Osteoblast (primary cell): Measurements from ENCODE around the gene TRUB1. TPM values are rescaled to one million over a fixed set of nuclear protein-coding genes. Genes with fewer than 3 reads are reported as not detected.
"Not testable (repeated sequence)": the region's sequence is repeated elsewhere in the genome, so short reads cannot be mapped to it uniquely, and the experiment has no call there.

Experiments used
- DNase-seq: peaks from one replicate; pipeline ENCODE4 v3.0.0; 2011; ENCODE audit warnings: low spot score, mixed read lengths; ENCODE audit not compliant: insufficient read length; ENCODE audit errors: missing footprints
- H2AFZ ChIP-seq: 2 replicates; pipeline ENCODE4 v1.6.0; 2011; ENCODE audit warnings: mild to moderate bottlenecking, low read length
- H3K27ac ChIP-seq: 2 replicates; pipeline ENCODE4 v1.5.1; 2011; ENCODE audit warnings: mild to moderate bottlenecking, low read depth, low read length, moderate library complexity
- H3K27me3 ChIP-seq: 2 replicates; pipeline ENCODE4 v1.6.0; 2012; ENCODE audit warnings: mild to moderate bottlenecking, control low read depth, inconsistent platforms, low read length, moderate library complexity; ENCODE audit not compliant: insufficient read depth
- H3K36me3 ChIP-seq: 2 replicates; pipeline ENCODE4 v1.5.1; 2011; ENCODE audit warnings: mild to moderate bottlenecking, low read length, control low read depth, moderate library complexity; ENCODE audit not compliant: insufficient read depth
- H3K4me1 ChIP-seq: 2 replicates; pipeline ENCODE4 v1.5.1; 2011; ENCODE audit warnings: mild to moderate bottlenecking, low read length, control low read depth, moderate library complexity; ENCODE audit not compliant: insufficient read depth
- H3K4me2 ChIP-seq: 2 replicates; pipeline ENCODE4 v1.6.0; 2011; ENCODE audit warnings: mild to moderate bottlenecking, low read length; ENCODE audit not compliant: insufficient read depth
- H3K4me3 ChIP-seq: fragments of 200-600 bp; sonication (generic); 3 replicates; pipeline ENCODE4 v1.5.1; 2012; ENCODE audit warnings: mild to moderate bottlenecking, low read length, inconsistent platforms; ENCODE audit not compliant: insufficient read depth
- H3K79me2 ChIP-seq: 2 replicates; pipeline ENCODE4 v1.6.0; 2012; ENCODE audit warnings: mild to moderate bottlenecking, low read length, control low read depth, inconsistent platforms; ENCODE audit not compliant: insufficient read depth
- H3K9me3 ChIP-seq: 2 replicates; pipeline ENCODE4 v1.5.1; 2011; ENCODE audit warnings: low read depth, low read length, control low read depth
- H4K20me1 ChIP-seq: 2 replicates; pipeline ENCODE4 v1.6.0; 2012; ENCODE audit warnings: mild to moderate bottlenecking, low read length, control low read depth; ENCODE audit not compliant: insufficient read depth
- total RNA-seq: library from RNA; depleted of rRNA; stranded (reverse); fragments of >200 nt; gene quantifications from 2 replicates; pipeline ENCODE4 v1.2.3, GENCODE V29; 2012
- TF ChIP-seq, protein P1 (sequence below): IDR thresholded peaks from 2 replicates; pipeline ENCODE4 v1.5.1; 2011; ENCODE audit warnings: mild to moderate bottlenecking, low read depth, low read length, moderate library complexity; ENCODE audit errors: extremely low read depth

Gene TRUB1
- total RNA-seq, 1 donor: 28.6 TPM

DNA sequence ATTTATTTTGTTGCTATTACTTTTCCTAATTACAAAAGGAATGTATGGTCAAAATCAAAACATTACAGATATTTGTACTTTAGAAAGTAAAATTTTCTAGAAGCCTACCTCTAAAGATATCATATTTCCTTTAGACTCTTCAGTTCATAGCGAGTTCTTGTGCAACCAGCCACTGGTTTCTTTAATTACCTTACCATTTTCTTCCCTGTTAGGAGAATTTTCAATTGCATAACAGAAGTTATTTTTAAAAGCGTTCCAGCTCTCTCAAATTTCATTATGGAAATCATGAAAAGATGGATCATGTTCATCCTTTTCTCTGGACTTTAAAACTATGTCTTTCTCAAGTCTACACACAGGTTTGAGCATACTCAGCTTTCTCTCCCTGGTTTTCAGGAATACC lies 5.0 kb upstream of the TRUB1 start:
- Histone ChIP-seq H3K79me2 (no peaks in the 10 kb centered on the region), H3K27ac (no peak overlapping the region), H3K4me3 (no peak overlapping the region), H3K36me3 (no peaks in the 10 kb centered on the region), H3K9me3 (no peaks in the 10 kb centered on the region), H4K20me1 (no peaks in the 10 kb centered on the region), H3K4me2 (peak overlapping the region; percentile 39), H2AFZ (no peak overlapping the region), H3K4me1 (peaks cover 7% of the 10 kb centered on the region), H3K27me3 (no peaks in the 10 kb centered on the region)
- TF ChIP-seq, protein P1, sequence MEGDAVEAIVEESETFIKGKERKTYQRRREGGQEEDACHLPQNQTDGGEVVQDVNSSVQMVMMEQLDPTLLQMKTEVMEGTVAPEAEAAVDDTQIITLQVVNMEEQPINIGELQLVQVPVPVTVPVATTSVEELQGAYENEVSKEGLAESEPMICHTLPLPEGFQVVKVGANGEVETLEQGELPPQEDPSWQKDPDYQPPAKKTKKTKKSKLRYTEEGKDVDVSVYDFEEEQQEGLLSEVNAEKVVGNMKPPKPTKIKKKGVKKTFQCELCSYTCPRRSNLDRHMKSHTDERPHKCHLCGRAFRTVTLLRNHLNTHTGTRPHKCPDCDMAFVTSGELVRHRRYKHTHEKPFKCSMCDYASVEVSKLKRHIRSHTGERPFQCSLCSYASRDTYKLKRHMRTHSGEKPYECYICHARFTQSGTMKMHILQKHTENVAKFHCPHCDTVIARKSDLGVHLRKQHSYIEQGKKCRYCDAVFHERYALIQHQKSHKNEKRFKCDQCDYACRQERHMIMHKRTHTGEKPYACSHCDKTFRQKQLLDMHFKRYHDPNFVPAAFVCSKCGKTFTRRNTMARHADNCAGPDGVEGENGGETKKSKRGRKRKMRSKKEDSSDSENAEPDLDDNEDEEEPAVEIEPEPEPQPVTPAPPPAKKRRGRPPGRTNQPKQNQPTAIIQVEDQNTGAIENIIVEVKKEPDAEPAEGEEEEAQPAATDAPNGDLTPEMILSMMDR: no peak
- no peak for DNase-seq

DNA sequence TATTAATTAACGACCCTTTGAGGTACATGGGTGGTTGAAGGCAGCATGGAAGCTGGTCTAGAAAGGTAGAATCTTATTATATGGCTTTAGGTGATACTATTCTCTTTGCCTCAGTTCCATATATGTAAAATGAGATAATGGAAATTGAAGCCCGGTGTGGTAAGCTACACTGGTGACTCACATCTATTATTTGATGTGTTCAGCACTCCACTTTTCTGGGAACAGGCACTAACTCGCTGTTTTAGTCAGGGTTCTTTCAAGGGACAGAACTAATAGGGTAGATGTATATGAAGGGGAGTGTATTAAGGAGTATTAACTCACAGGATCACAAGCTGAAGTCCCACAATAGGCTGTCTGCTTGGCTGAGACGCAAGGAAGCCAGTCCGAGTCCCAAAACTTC lies 4.4 kb upstream of the TRUB1 start:
- Histone ChIP-seq H3K79me2 (peaks cover 6% of the 10 kb centered on the region), H3K4me2 (peak overlapping the region; percentile 39), H2AFZ (no peak overlapping the region), H3K36me3 (no peaks in the 10 kb centered on the region), H3K4me1 (peaks cover 7% of the 10 kb centered on the region), H3K27me3 (no peaks in the 10 kb centered on the region), H4K20me1 (no peaks in the 10 kb centered on the region), H3K9me3 (no peaks in the 10 kb centered on the region), H3K27ac (no peak overlapping the region), H3K4me3 (no peak overlapping the region)
- DNase-seq: peak; percentile 58
- TF ChIP-seq, protein P1: no peak

DNA sequence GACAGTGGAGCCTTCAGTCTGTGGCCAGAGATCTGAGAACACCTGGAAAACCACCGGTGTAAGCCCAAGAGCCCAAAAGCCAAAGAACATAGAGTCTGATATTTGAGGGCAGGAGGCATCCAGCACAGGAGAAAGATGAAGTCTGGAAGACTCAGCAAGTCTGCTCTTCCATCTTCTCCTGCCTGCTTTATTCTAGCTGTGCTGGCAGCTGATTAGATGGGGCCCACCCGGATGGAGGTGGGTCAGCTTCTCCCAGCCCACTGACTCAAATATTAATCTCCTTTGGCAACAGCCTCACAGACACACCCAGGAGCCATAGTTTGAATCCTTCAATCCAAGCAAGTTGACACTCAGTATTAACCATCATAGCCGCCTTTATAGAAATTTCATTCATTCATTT lies 4.0 kb upstream of the TRUB1 start:
- not testable (repeated sequence) for H3K79me2 ChIP-seq, H3K4me3 ChIP-seq, DNase-seq, H3K36me3 ChIP-seq, H3K27ac ChIP-seq, H3K4me2 ChIP-seq, H2AFZ ChIP-seq, H3K9me3 ChIP-seq, H3K4me1 ChIP-seq, H4K20me1 ChIP-seq, H3K27me3 ChIP-seq

DNA sequence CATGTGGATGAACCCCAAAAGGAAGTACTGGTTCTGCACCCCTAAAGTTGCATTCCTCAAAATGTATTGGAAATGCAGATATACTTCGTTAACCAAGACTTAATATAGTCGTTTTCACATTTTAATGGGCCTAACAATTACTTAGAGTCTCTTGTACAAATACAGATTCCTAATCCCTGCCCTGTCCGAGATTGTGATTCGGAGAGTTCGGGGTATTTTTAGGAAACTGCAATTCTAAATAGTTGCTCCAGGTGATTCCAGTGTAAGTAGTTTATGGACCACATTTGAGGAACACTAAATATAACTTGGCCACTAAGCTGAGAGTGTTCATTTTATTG lies 830 bp downstream of the TRUB1 start:
- H3K27ac ChIP-seq: peak overlapping the region; percentile 92
- no peaks in the 10 kb centered on the region for H3K27me3 ChIP-seq
- peaks cover 41% of the 10 kb centered on the region for H3K79me2 ChIP-seq
- peak overlapping the region; percentile 94 for H3K4me2 ChIP-seq
- peak overlapping the region; percentile 100 for H3K4me3 ChIP-seq
- peak overlapping the region; percentile 99 for H2AFZ ChIP-seq
- H3K9me3 ChIP-seq: no peaks in the 10 kb centered on the region
- no peak for DNase-seq
- TF ChIP-seq, protein P1: no peak
- H3K36me3 ChIP-seq: peaks cover 17% of the 10 kb centered on the region
- H4K20me1 ChIP-seq: peaks cover 3% of the 10 kb centered on the region
- peaks cover 11% of the 10 kb centered on the region for H3K4me1 ChIP-seq
